Neural progenitor cell (in vitro differentiated cells): ENCODE data around the gene CREBBP. TPM values are rescaled to one million over a fixed set of nuclear protein-coding genes. Genes with fewer than 3 reads are reported as not detected.
A peak's percentile ranks its signal among the peaks of the same experiment; 100 is the strongest.

Source experiments
- DNase-seq: peaks from one replicate; pipeline ENCODE4 v3.0.0-alpha.2; 2016; ENCODE audit warnings: low spot score
- H2AFZ ChIP-seq: fragments of 200-600 bp; sonication (generic); replicated peaks from 2 replicates; pipeline ENCODE4 v1.6.1; 2016; ENCODE audit warnings: antibody characterized with exemption
- H3F3A ChIP-seq: fragments of 200-600 bp; sonication (generic); 2 replicates; pipeline ENCODE4 v1.6.1; 2016; ENCODE audit warnings: antibody characterized with exemption, low read depth
- H3K27ac ChIP-seq: fragments of 200-600 bp; sonication (generic); 2 replicates; pipeline ENCODE4 v1.5.1; 2016; ENCODE audit warnings: mild to moderate bottlenecking
- H3K27me3 ChIP-seq: fragments of 200-600 bp; sonication (generic); 2 replicates; pipeline ENCODE4 v1.6.1; 2016; ENCODE audit warnings: mild to moderate bottlenecking, moderate library complexity
- H3K36me3 ChIP-seq: fragments of 200-600 bp; sonication (generic); 2 replicates; pipeline ENCODE4 v1.5.1; 2016
- H3K4me1 ChIP-seq: fragments of 200-600 bp; sonication (generic); 2 replicates; pipeline ENCODE4 v1.6.1; 2016; ENCODE audit warnings: mixed run types
- H3K4me2 ChIP-seq: fragments of 200-600 bp; sonication (generic); 2 replicates; pipeline ENCODE4 v1.6.1; 2016
- H3K4me3 ChIP-seq: fragments of 200-600 bp; sonication (generic); 2 replicates; pipeline ENCODE4 v1.5.1; 2016
- H3K79me2 ChIP-seq: fragments of 200-600 bp; sonication (generic); 2 replicates; pipeline ENCODE4 v1.6.1; 2016; ENCODE audit warnings: low read depth
- H3K9ac ChIP-seq: fragments of 200-600 bp; sonication (generic); 2 replicates; pipeline ENCODE4 v1.6.1; 2016
- H3K9me3 ChIP-seq: fragments of 200-600 bp; sonication (generic); 2 replicates; pipeline ENCODE4 v1.5.1; 2016; ENCODE audit warnings: low read depth
- H4K20me1 ChIP-seq: fragments of 200-600 bp; sonication (generic); 2 replicates; pipeline ENCODE4 v1.6.1; 2016; ENCODE audit warnings: low read depth
- H3K27ac Mint-ChIP-seq: 3 replicates; pipeline ENCODE4 v1.8.0; 2021; ENCODE audit warnings: mixed read lengths
- H3K27me3 Mint-ChIP-seq: 2 replicates; pipeline ENCODE4 v1.8.0; 2022; ENCODE audit warnings: low read depth, mild to moderate bottlenecking, inconsistent platforms, moderate library complexity, mixed read lengths; ENCODE audit not compliant: insufficient read depth
- H3K36me3 Mint-ChIP-seq: 3 replicates; pipeline ENCODE4 v1.8.0; 2021; ENCODE audit warnings: mixed read lengths
- H3K4me1 Mint-ChIP-seq: 3 replicates; pipeline ENCODE4 v1.8.0; 2021; ENCODE audit warnings: mixed read lengths
- H3K4me3 Mint-ChIP-seq: 3 replicates; pipeline ENCODE4 v1.8.0; 2021; ENCODE audit warnings: mild to moderate bottlenecking, moderate library complexity, mixed read lengths
- H3K9me3 Mint-ChIP-seq: 3 replicates; pipeline ENCODE4 v1.8.0; 2020; ENCODE audit warnings: mixed read lengths
- CTCF ChIP-seq: fragments of 200-600 bp; sonication (generic); IDR thresholded peaks from 2 replicates; pipeline ENCODE4 v1.5.1; 2017; ENCODE audit warnings: antibody characterized with exemption, mild to moderate bottlenecking
- EZH2 ChIP-seq: fragments of 200-600 bp; sonication (generic); IDR thresholded peaks from 2 replicates; pipeline ENCODE4 v1.6.1; 2017; ENCODE audit warnings: antibody characterized with exemption, mild to moderate bottlenecking, moderate library complexity
- EZH2phosphoT487 ChIP-seq: fragments of 200-600 bp; sonication (generic); IDR thresholded peaks from 2 replicates; pipeline ENCODE4 v1.6.1; 2017; ENCODE audit warnings: antibody characterized with exemption
- total RNA-seq: library from RNA; depleted of rRNA; stranded (reverse); fragments of >200 nt; gene quantifications from 2 replicates; pipeline ENCODE4 v1.2.3, GENCODE V29; 2015; ENCODE audit warnings: low replicate concordance

CREBBP gene
- total RNA-seq, 1 donor from 2014 or later, result 60.6 TPM

GRCh38 chr16:3920206-3920605, 39.7 kb upstream of the CREBBP start:
- Histone ChIP-seq H3K4me3 (no peak overlapping the region), H3K27ac (no peak overlapping the region), H3K9me3 (no peaks in the 10 kb centered on the region), H3F3A (no peaks in the 10 kb centered on the region), H3K4me1 (no peaks in the 10 kb centered on the region), H3K27me3 (no peaks in the 10 kb centered on the region), H4K20me1 (no peaks in the 10 kb centered on the region), H2AFZ (no peak overlapping the region), H3K4me2 (no peak overlapping the region), H3K9ac (no peak overlapping the region), H3K36me3 (no peaks in the 10 kb centered on the region), H3K79me2 (no peaks in the 10 kb centered on the region)
- peaks cover 21% of the 10 kb centered on the region for H3K27me3 Mint-ChIP-seq
- no peak for DNase-seq
- no peak for TF ChIP-seq EZH2
- TF ChIP-seq EZH2phosphoT487, result no peak
- H3K36me3 Mint-ChIP-seq, result no peaks in the 10 kb centered on the region
- no peak overlapping the region for H3K27ac Mint-ChIP-seq
- no peak overlapping the region for H3K4me3 Mint-ChIP-seq
- H3K4me1 Mint-ChIP-seq, result no peaks in the 10 kb centered on the region
- peaks cover 20% of the 10 kb centered on the region for H3K9me3 Mint-ChIP-seq

DNA sequence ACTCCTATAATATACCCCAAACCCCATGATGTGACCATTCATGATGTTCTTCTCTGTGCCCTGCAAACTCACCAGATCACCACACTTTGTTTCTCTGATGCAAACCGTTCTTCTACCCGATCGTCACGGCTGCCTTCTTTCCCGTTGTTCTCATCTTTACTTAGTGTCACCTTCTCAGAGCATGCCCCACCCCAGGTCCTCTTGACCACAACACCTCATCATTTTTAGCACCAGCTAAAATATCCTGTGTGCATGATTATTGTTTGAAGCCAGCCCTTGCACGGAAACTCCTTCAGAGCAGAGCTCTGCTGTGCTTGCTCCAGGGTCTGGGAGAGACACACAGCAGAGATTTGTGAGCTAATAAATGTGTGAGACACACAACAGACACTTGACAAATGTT, 38.9 kb upstream of the CREBBP start:
- Mint-ChIP-seq H3K9me3 (peaks cover 20% of the 10 kb centered on the region), H3K27me3 (peaks cover 25% of the 10 kb centered on the region), H3K36me3 (no peaks in the 10 kb centered on the region), H3K27ac (no peak overlapping the region), H3K4me1 (no peaks in the 10 kb centered on the region), H3K4me3 (no peak overlapping the region)
- no peak for DNase-seq
- Histone ChIP-seq H3K79me2 (no peaks in the 10 kb centered on the region), H3K9ac (no peak overlapping the region), H3K4me2 (no peak overlapping the region), H3K4me3 (no peak overlapping the region), H3F3A (no peaks in the 10 kb centered on the region), H3K9me3 (no peaks in the 10 kb centered on the region), H3K36me3 (no peaks in the 10 kb centered on the region), H4K20me1 (no peaks in the 10 kb centered on the region), H3K4me1 (no peaks in the 10 kb centered on the region), H2AFZ (no peak overlapping the region), H3K27me3 (no peaks in the 10 kb centered on the region), H3K27ac (no peak overlapping the region)
- TF ChIP-seq EZH2, result no peak
- TF ChIP-seq CTCF, result no peak
- TF ChIP-seq EZH2phosphoT487, result no peak

DNA sequence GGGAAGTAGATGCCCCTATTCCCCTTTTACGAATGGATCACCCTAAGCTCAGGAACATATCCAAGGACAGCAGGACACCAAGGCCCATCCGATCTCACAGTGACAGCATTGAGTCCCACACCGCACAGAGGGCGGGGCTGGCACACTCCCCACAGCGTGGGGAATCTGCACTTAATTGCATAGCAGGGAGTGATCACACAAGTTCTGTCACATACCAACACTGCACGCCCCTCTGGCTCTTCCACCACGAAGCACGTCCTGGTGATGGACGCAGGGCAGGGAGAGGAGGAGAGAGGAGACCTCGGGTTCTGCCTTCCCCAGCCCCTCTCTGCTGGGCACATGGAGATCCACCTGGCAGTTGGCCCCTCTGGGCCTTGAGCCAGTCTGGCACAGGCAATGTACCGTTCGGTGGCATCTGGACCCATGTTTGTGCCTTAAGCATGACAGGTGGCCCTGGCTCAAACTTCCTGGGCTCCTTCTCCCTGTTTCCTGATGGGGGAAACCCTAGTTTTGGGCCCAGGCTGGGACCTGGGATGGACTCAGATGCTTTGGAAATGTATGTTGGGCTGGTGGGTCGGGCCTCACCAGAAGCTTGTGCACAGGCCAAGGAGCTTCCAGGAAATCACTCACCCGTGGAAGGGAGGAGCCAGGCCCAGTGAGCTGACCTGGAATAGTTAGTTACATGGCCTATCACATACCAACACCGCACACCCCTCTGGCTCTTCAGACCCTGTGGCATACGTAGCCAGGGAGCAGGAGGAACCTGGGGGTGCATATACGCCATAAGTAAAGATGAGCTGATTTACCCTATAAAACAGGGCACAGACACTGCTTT, 35.1 kb upstream of the CREBBP start:
- Mint-ChIP-seq H3K27me3 (peaks cover 14% of the 10 kb centered on the region), H3K36me3 (no peaks in the 10 kb centered on the region), H3K9me3 (peaks cover 15% of the 10 kb centered on the region), H3K4me1 (no peaks in the 10 kb centered on the region), H3K27ac (peak overlapping the region; percentile 57), H3K4me3 (peak overlapping the region; percentile 33)
- H4K20me1 ChIP-seq, result no peaks in the 10 kb centered on the region
- DNase-seq, result no peak
- no peak overlapping the region for H3K4me3 ChIP-seq
- no peak overlapping the region for H3K4me2 ChIP-seq
- H2AFZ ChIP-seq, result no peak overlapping the region
- no peaks in the 10 kb centered on the region for H3K9me3 ChIP-seq
- H3K27ac ChIP-seq, result no peak overlapping the region
- H3F3A ChIP-seq, result no peaks in the 10 kb centered on the region
- no peaks in the 10 kb centered on the region for H3K79me2 ChIP-seq
- TF ChIP-seq CTCF, result no peak
- TF ChIP-seq EZH2, result no peak
- TF ChIP-seq EZH2phosphoT487, result no peak
- no peaks in the 10 kb centered on the region for H3K27me3 ChIP-seq
- H3K4me1 ChIP-seq, result no peaks in the 10 kb centered on the region
- no peaks in the 10 kb centered on the region for H3K36me3 ChIP-seq
- no peak overlapping the region for H3K9ac ChIP-seq

GRCh38 chr16:3912897-3913296, 32.4 kb upstream of the CREBBP start:
- peaks cover 5% of the 10 kb centered on the region for H3K4me1 Mint-ChIP-seq
- Histone ChIP-seq H4K20me1 (no peaks in the 10 kb centered on the region), H3K27me3 (no peaks in the 10 kb centered on the region), H3K27ac (no peak overlapping the region), H2AFZ (no peak overlapping the region), H3F3A (no peaks in the 10 kb centered on the region), H3K79me2 (no peaks in the 10 kb centered on the region), H3K4me1 (peaks cover 2% of the 10 kb centered on the region), H3K4me2 (no peak overlapping the region), H3K4me3 (no peak overlapping the region), H3K9ac (no peak overlapping the region), H3K36me3 (no peaks in the 10 kb centered on the region), H3K9me3 (no peaks in the 10 kb centered on the region)
- peaks cover 12% of the 10 kb centered on the region for H3K27me3 Mint-ChIP-seq
- no peak overlapping the region for H3K4me3 Mint-ChIP-seq
- DNase-seq, result no peak
- no peaks in the 10 kb centered on the region for H3K36me3 Mint-ChIP-seq
- no peak overlapping the region for H3K27ac Mint-ChIP-seq
- peaks cover 2% of the 10 kb centered on the region for H3K9me3 Mint-ChIP-seq
- TF ChIP-seq CTCF, result no peak
